ENCODE results near the gene MACROH2A1.

Gene MACROH2A1

GRCh38 chr5:135329066-135329912 lies 69.7 kb downstream of the MACROH2A1 start:
- no peak for DNase-seq

DNA sequence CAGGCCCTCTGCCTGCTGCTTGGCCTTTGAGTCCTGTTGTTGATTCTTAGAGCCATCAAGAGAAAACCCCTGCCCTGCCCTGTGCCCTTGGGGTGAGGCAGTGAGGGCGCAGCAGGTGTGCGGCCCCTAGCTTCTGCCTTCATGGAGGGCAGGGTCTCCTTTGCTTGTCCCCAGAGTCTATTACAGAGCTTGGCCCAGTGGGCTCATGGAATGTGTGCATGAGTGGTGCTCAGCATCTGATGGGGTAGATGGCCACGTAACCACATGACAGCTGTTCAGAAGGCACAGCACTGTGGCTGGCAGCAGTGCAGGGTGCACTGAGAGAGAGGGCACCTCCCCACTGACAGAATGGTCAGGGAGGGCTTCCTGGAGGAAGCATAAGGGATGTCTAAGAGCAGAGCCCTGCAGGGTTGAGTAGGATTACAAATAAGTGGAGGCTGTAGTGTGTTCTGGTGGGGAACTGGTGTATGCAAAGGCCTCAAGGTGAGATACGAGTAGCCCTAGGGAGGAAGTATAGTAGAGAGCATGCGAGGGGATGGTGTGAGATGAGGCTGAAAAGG lies 70.8 kb downstream of the MACROH2A1 start:
- DNase-seq, result no peak

DNA sequence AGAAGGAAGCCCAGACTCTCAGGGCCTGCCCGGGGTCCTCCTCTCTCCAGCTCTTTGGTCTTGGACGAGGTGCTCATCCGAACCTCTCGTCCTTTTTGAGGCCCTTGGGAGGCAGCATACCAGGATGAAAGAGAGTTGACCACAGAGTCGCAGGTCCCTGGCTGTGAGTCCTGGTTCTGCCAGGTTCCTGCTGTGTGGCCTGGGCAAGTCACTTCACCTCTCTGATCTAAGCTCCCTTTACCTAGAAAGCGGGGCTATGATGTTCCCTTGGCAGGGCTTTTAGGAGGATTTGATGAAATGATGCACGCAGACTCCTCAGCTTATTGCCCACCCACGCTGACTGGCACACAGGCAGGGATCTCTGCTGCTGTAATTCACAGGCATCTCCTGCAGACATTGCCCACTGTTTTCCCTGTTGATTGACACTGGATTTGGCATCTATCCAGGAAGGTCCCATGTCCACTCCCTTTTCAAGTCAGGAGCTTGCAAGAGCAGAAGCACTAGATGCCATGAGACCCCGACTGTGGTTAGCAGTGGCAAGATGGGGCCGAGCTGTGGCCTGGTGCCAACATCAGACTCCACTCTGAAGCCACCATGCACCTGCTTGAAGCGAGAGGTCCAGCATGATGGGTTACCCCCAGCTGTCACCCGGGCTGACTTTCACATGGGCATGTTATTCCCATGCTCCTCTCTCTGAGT lies 71.5 kb downstream of the MACROH2A1 start:
- no peak for DNase-seq

- no peak for DNase-seq
These were observed 72.5 kb downstream of the MACROH2A1 start for GRCh38 chr5:135326296-135327254.

GRCh38 chr5:135324897-135325650 lies 74.0 kb downstream of the MACROH2A1 start:
- DNase-seq, result no peak

GRCh38 chr5:135324160-135324559 lies 74.9 kb downstream of the MACROH2A1 start:
- DNase-seq, result no peak

DNA sequence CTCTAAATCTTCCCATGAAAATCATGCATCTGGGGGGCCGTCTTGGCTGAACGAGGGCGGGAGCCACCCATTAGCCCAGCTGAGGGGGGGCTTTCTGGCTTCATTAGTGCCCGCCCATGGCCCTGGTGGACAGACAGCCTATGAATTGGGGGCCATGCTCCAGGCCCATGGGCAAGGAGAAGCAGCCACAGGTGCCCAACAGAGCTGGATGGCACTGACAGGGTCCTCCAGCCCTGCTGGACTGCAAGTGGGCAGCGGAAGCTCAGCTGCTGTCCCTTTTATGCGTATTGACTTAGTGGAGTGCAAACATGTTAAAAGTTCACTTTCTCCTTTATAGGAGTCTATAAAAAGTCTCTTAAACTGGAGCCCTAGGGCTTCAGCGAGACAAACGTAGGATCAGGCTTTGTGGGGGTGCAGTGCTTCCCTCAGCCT lies 75.3 kb downstream of the MACROH2A1 start:
- DNase-seq, result no peak

- no peak for DNase-seq
These were observed 75.8 kb downstream of the MACROH2A1 start for GRCh38 chr5:135323227-135323626.

DNA sequence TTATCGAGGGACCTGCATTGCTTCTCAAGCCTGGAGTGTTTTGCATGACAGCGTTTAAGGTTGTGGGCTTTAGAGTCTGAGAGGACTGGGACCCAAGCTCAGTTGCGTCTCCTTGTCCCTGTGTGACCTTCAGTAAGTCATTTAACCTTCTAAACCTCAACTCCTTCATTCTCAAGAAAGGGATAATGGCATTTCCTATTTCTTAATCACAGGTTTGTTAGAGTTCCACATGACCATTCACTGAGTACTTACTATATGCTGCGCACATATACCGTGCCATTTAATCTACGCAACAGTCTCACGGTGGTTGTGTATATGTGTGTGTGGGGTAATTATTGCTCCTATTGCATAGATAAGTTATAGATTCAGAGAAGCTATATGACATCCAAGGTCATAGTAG lies 76.3 kb downstream of the MACROH2A1 start:
- no peak for DNase-seq

DNA sequence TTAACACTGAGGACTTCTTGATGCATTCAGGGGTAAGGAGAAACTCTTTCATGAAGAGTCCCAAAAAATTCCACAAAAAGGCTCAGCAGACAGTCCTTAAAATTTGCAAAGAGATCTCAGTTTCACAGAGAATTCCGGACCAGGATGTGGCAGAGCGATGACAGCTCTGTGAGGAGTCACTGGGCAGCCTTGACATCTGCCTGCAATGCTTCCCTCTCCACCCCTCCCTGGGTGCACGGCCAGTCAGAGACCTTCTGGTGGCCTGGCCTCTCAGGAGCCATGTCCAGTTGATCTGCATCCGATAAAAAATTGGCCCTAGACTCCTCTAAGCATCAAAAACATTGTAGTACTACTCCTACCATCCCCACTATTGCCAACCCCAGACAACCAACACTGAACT lies 76.8 kb downstream of the MACROH2A1 start:
- DNase-seq, result no peak

- DNase-seq, result no peak
These were observed 78.1 kb downstream of the MACROH2A1 start for GRCh38 chr5:135320718-135321484.

DNA sequence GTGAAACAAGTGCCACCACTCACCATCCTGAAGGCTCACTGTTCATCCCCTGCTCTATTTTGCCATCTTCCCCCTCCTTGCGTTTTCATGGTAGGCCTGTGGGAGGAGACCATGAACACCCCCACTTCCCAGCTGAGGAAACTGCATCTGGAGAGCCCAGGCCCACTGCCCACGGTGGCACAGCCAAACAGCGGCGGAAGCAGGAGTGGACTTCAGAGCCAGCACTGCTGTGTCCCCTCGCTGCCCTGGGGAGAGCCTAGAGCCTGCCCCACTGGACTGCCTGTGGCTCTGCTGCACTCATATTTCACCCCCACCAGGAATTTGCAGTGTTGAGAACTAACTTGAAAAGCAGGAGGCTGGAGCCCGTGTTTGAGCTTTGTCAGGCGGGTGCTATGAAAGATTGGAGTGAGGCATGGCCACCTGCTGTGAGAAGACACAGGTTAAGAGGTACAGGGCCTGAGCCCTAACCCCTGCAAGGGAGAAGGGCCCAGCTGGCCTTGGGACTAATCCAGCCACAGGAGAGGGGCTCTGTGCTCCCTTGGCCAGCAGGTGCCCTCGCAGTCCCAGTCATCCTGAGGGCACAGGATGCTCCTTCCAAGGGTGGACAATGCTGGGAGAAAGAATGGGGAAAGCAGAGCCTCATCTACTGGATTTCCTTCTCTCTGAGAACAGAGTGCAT lies 79.0 kb downstream of the MACROH2A1 start:
- no peak for DNase-seq

GRCh38 chr5:135319458-135319857 lies 79.6 kb downstream of the MACROH2A1 start:
- DNase-seq, result no peak

- no peak for DNase-seq
These were observed 80.1 kb downstream of the MACROH2A1 start for GRCh38 chr5:135318924-135319323.

- no peak for DNase-seq
These were observed 81.0 kb downstream of the MACROH2A1 start for GRCh38 chr5:135318037-135318436.

- no peak for DNase-seq
These were observed 81.7 kb downstream of the MACROH2A1 start for GRCh38 chr5:135317286-135317685.

DNA sequence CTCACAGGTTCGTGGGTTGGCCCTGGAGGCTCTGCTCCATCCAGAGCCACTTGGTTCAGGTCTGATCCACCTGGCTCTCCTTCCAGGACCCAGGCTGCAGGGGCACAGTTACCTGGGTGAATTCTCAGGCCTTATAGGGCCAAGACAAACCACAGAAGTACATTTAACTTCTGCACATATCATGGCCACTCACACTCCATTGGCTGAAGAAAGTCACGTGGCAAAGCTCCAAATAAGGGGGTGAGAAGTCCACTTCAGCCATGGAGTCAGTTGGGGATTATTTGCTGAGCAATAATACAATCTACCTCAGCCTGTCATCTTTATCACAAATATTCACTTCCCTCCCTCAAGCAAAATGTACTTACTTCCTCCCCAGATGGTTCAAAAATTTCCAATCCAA lies 83.6 kb downstream of the MACROH2A1 start:
- DNase-seq, result no peak

DNA sequence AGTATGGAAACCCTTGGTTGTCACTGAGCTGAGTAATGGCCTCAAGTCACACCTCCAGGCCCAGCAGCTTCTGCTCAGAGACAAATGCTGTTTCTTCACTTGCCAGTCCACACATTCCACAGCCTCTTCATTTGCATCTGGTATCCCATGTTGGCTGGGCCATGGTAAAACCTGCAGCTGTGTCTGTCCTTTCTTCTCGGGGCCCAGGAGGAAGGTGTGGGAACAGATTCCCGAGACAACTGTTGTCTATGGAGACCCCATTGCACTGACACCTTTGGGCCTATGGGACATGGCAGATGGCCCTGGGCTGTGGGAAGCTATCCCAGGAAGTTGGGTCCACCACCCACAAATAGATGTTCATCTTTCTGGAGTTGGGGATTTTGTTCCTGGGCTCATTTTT lies 85.1 kb downstream of the MACROH2A1 start:
- DNase-seq, result no peak

DNA sequence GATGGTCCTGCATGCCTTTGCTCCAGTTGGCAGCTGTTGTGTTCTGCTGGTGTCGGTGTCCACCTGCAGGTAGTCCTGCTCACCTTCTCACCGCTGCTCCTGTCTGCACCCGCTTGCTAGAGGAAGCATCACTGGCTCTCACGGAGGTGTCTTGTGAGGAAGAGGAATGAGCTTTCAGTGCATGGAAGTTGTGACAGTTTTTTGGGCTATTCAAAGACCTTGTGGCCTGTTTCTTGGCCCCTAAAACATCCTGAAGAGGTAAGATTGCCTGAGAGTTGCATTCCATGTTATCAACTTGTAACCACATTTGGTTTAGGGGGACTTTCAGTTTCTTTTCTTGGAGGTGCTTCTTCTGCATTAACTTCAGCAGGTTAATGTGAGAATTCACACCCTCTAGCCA lies 85.6 kb downstream of the MACROH2A1 start:
- DNase-seq, result no peak

- no peak for DNase-seq
These were observed 86.6 kb downstream of the MACROH2A1 start for GRCh38 chr5:135312255-135312935.
